PFSK-1 (cell line): ENCODE measurements around the gene RNASEH2B.

ENCODE experiments used
- FOXP2 ChIP-seq: optimal IDR thresholded peaks from 2 replicates; pipeline ENCODE3; 2011; ENCODE audit warnings: borderline replicate concordance, control low read depth, inconsistent platforms; ENCODE audit not compliant: insufficient read depth; ENCODE audit errors: extremely low read length, extremely low read depth
- POLR2AphosphoS5 ChIP-seq: IDR thresholded peaks from 2 replicates; pipeline ENCODE4 v1.6.1; 2012; ENCODE audit warnings: low read depth, mild to moderate bottlenecking, control low read depth, low read length, moderate library complexity
- REST ChIP-seq, 2 experiments: IDR thresholded peaks; 2 replicates each; pipeline versions ENCODE4 v1.6.1 to v1.8.0; 2011 to 2012; ENCODE audit warnings: low read depth in 2 of 2, low read length in 2 of 2, control low read depth in 1 of 2, inconsistent platforms in 1 of 2, mild to moderate bottlenecking in 1 of 2, moderate library complexity in 1 of 2; ENCODE audit not compliant: insufficient read depth in 1 of 2
- SIN3A ChIP-seq: IDR thresholded peaks from 2 replicates; pipeline ENCODE4 v1.6.1; 2012; ENCODE audit warnings: mild to moderate bottlenecking, low read length, moderate library complexity, borderline replicate concordance; ENCODE audit not compliant: insufficient read depth
- TAF1 ChIP-seq: IDR thresholded peaks from 2 replicates; pipeline ENCODE4 v1.6.1; 2012; ENCODE audit warnings: low read length, control low read depth, borderline replicate concordance; ENCODE audit not compliant: insufficient read depth

The RNASEH2B gene

GRCh38 chr13:50911081-50911631, 1.6 kb downstream of the RNASEH2B start:
- TF ChIP-seq FOXP2 = no peak
- TF ChIP-seq SIN3A = no peak
- TF ChIP-seq TAF1 = no peak
- TF ChIP-seq POLR2AphosphoS5 = no peak
- TF ChIP-seq REST (IDR thresholded peaks at IDR 0.05; ENCODE audit: insufficient read depth in 1 of 2, low read depth in 2 of 2, low read length in 2 of 2) = no peak

GRCh38 chr13:50911937-50912795, 2.6 kb downstream of the RNASEH2B start:
- no peak for TF ChIP-seq FOXP2
- TF ChIP-seq REST (IDR thresholded peaks at IDR 0.05; ENCODE audit: insufficient read depth in 1 of 2, low read depth in 2 of 2, low read length in 2 of 2) = no peak
- no peak for TF ChIP-seq TAF1

GRCh38 chr13:50912851-50913250, 3.3 kb downstream of the RNASEH2B start:
- no peak for TF ChIP-seq SIN3A
- TF ChIP-seq TAF1 = no peak

- no peak for TF ChIP-seq TAF1
Measured at GRCh38 chr13:50914176-50914700, 4.6 kb downstream of the RNASEH2B start.

GRCh38 chr13:50914848-50915247, 5.3 kb downstream of the RNASEH2B start:
- no peak for TF ChIP-seq POLR2AphosphoS5

- TF ChIP-seq TAF1 = no peak
- TF ChIP-seq FOXP2 = no peak
- TF ChIP-seq SIN3A = no peak
- TF ChIP-seq REST (IDR thresholded peaks at IDR 0.05; ENCODE audit: insufficient read depth in 1 of 2, low read depth in 2 of 2, low read length in 2 of 2) = no peak
- TF ChIP-seq POLR2AphosphoS5 = no peak
Measured at GRCh38 chr13:50915565-50915964, 6.0 kb downstream of the RNASEH2B start.

- no peak for TF ChIP-seq FOXP2
- no peak for TF ChIP-seq POLR2AphosphoS5
- no peak for TF ChIP-seq TAF1
- TF ChIP-seq REST (IDR thresholded peaks at IDR 0.05; ENCODE audit: insufficient read depth in 1 of 2, low read depth in 2 of 2, low read length in 2 of 2) = no peak
Measured at GRCh38 chr13:50916701-50917184, 7.2 kb downstream of the RNASEH2B start.
